RCC 7860 (cell line): ENCODE data around the gene PGBD5.

Source experiments
- DNase-seq: peaks from one replicate; pipeline ENCODE4 v3.0.0-alpha.2; 2015; ENCODE audit warnings: low spot score
- FAIRE-seq: peaks from 2 replicates; lab custom pipeline; 2012; peaks lifted over from hg19 to GRCh38; lab: Jason Lieb, UNC

The PGBD5 gene

DNA sequence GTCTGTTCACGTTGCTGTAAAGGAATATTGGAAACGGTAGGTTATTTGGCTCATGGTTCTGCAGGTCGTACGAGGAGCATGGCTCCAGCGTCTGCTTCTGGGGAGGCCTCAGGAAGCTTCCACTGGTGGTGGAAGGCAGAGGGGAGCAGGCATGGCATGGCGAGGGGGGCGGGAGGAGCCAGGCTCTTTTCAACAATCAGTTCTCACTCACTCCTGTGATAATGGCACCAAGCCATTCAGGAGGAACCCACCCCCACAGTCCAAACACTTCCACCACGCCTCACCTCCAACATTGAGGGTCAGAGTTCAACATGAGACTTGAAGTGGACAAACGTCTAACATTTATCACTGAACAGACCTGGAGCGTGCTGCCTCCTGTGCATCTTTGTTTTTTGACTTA is 141.2 kb downstream of the PGBD5 start:
- no peak for FAIRE-seq
- no peak for DNase-seq

DNA sequence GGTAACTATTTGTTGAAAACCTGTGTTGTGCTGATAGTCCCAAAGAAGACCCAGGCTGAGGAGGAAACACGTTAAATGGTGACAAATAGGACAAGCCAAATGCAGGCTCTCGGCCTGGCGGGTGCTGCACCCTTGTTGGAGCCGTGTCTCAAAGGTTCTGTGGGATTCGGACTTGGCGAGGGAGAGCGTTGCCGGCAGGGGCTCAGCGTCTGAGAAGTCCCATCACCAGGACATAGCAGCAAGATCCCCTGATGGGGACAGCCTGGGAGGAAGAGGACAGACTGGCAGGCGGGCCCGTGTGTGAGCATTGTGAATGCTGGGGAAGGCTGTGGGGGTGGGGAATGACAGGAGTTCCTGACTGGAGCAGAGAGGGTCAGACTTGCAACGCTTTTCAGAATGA is 142.5 kb downstream of the PGBD5 start:
- no peak for FAIRE-seq
- DNase-seq = no peak

DNA sequence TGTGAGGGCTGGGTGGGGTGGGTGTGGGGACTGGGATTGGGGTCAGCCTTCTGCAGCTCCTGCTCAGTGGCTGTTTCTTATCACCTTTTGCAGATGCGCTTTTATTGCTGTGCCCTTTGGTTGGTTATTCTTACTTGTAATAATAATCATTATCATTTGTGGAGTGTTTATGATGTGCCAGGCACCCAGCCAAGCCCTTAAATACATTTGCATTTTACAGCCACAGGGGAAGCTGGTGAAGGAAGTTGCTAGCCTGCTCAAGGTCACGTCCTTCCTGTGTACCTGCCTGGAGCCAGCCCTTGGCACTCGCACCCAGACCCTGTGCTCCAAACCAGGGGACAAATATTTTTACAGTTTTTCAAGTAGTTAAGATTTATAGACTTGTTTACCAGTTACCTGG is 144.0 kb downstream of the PGBD5 start:
- no peak for FAIRE-seq
- DNase-seq = no peak

DNA sequence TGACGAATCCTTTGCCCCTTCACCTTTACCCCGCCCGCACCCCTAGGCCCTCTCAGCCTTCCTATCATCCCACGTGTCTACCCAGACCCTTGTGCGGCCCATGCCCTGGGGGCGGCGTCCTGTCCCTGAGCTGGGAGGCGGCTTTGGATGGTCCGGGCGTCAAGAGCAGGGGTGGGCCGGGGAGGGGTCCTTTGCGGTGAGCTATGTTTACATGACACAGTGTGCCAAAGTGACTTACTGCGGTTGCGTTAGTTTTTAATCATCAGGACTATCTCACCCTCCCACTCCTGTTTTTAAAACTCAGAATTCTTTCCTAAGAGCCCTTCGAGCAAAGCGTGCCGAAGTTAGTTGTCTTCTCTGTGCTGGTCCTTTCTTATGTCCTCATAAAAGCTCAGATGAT is 144.6 kb downstream of the PGBD5 start:
- FAIRE-seq (no peak), DNase-seq (no peak)

DNA sequence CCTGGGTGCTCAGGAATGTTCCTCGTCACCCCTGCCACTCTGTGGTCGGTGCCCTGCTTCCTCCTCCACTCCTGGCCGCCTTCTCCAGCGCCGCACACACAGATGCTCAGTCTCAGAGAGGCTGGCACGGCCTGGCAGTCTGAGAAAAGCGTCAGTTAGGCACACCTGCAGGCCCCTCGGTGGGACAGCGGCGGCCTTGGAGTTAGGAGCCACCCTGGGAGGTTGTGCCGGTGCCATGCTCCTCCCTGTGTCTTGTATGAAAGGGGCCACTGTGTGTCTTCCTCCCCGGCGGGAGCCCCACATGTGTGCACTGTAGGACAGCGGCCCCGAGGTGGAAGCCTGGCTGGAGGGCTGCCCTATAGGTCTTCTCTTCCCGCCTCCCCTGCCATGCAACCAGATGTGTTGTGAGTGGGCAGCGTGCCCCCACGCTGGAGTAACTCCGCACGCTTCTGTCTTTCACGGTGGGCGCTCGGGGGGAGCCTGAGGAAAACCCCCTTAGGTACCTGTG is 145.2 kb downstream of the PGBD5 start:
- DNase-seq (no peak), FAIRE-seq (no peak)

DNA sequence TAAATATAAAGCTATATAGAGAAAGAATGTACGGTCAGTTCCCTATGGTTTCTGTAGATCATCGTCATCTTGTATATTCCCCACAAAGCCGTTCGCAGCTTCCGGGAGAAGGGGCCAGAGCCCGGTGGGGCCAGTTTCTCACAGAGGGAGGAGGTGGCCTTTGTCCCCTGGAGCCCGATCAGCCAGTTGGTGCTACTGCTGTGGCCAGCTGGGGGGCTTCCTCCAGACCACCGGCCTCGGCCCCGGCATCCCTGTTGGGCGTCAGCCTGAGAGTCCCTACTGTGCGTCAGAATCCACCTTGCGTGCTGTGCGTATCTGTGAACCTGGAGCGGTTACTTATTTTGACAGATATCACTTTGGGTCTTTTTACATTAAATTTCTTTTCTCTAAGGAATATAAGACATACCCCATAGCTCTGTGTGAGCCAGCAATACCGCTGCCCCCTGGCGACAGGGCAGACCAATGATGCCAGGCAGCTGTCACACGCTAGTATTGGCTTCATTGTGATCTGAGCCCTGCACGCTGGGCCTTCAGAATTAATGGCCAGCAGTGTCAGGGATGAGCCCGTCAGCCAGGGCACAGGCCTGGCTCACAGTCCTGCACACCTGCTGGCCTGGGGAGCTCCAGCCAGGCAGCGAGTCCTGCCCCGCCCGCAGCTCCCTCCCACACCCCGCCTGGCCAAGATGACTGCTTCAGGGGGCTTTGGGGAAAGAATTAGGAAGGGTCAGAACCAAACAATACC is 145.9 kb downstream of the PGBD5 start:
- no peak for FAIRE-seq

DNA sequence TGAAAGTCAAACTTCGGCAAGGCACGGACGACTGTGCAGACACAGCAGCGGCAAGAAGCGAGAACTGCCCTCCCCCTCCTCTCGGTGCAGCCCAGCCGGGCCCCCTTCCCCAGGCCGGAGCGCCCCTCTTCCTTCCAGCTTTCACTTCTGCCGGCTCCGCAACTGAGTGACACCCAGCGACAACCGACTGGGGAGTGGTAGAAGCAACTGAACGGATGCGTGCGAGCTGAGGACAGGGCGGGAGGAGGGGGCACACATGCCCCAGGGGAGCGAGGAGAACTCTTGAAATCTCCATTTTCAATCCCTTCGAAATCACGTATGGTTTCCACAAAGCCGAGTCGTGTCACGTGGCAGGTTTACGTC is 146.6 kb downstream of the PGBD5 start:
- FAIRE-seq (no peak), DNase-seq (no peak)

More for the DNA sequence above, 145.9 kb downstream of the PGBD5 start:
- no peak for DNase-seq

DNA sequence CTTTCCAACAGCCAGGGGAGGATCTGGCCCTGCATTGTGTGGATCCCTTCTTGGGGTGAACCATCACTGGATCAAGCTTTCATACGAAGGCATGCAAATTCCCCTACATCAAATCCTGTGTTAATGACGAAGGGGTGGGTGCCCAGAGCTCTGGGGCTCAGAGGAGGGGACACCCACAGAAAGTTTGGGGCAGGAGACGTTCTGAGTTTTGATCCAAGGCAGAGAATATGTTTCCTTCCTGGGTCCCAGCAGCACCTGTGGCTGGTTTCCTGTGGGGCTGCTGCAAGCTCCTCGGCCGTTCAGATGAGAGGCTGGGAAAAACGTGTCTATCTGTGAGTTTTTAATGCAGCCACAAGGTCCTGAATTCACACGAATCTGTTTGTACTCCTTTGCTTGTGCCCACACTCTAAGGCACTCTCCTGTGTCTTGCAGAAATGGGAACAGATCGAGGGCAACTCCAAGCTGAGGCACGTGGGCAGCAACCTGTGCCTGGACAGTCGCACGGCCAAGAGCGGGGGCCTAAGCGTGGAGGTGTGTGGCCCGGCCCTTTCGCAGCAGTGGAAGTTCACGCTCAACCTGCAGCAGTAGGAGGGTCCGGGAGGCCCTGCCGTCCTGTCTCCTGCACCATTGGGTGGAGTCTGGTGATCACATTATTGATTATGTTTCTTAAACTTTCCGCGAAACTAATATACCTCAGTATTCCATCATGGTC is 147.1 kb downstream of the PGBD5 start:
- no peak for FAIRE-seq
- DNase-seq = no peak

DNA sequence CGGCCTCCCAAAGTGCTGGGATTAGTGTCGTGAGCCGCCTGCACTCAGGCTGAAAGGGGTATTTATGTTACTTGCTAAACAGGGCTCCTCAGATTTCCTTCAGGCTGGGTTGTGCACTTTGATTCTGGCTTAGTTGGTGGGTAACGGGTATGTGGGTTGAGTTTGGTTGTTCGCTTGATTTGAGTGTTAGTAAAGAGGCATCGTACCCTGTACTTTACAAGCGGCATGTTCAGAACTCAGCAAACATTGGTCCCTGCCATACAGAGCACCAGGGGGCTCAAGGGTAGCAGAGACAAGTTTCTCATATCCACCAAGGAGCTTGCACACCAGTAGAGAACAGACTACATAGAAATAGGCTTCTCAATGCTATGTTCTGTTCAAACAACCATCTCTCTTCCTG is 147.8 kb downstream of the PGBD5 start:
- FAIRE-seq (no peak), DNase-seq (no peak)

DNA sequence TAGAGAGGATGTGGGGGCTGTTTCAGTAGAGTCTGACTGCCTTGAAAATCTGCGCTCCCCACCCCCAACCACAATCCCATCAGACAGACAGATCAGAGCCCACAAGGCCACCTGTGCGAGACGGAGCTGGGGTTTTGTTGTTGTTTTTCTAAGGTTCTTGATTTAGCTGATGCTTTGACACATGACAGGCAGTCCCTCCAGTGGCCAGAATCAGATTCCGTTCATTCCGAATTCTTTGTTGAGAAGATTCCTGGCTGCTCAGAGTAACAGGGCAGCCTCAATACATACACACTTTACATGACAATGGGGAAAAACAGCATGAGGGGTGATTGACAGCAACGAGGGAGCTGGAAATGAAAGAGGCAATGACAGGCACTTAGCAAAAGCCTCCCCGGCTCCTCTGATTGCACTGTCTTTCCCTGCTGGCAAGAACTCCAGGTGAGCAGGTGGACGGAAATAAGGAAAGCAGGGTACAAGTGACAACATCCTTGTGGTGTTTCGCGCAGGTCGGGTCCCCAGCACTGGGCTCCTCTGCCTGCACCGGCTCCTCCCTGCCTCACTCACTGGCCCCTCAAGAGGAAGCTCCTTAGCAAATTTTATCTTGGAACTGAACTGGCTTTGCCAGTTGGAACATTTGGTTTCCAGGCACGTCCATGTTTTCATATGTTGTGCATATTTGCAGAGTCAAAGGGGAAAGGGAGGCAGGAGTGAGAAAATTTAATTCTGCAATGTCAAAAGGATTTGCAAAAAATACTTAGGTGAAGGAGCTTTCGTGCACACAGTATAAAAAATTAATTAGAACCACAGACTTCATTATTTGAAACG is 148.7 kb downstream of the PGBD5 start:
- DNase-seq = no peak
- no peak for FAIRE-seq

DNA sequence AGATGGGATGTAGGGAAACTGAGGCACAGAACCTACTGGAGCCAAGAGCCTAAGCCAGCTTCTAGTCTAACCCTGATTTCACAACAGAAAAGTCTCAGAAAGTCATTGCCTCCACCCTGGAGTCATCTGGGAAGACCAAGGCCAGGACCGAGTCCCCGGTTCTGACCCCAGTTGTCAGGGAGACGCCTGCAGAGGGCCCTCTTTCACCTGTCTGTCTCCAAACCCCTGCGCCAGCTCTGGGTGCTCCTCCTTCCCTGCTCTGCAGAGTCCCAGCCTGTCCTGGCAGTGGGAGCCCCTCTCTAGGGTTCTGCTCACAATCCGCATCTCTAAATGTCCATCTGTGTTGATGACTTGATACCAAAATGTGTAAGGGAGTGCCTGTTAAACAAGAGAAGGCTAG is 149.7 kb downstream of the PGBD5 start:
- DNase-seq (no peak), FAIRE-seq (no peak)

DNA sequence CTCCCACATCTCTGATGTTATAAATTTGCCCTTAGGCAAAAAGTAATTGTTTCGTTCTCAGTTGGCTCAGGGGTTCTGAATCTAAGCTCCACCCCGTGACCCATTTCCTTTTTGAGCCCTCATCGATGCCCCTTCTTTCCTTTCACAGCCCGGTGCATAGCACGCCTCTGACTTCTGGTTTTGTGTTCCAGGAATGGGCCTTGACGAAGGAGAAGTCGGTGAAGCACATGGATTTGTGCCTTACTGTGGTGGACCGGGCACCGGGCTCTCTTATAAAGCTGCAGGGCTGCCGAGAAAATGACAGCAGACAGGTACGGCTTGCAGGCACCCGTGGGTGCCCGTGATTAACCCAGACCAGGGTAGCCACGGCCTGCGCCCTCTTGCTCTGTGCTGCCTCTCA is 151.9 kb downstream of the PGBD5 start:
- FAIRE-seq (no peak), DNase-seq (no peak)

DNA sequence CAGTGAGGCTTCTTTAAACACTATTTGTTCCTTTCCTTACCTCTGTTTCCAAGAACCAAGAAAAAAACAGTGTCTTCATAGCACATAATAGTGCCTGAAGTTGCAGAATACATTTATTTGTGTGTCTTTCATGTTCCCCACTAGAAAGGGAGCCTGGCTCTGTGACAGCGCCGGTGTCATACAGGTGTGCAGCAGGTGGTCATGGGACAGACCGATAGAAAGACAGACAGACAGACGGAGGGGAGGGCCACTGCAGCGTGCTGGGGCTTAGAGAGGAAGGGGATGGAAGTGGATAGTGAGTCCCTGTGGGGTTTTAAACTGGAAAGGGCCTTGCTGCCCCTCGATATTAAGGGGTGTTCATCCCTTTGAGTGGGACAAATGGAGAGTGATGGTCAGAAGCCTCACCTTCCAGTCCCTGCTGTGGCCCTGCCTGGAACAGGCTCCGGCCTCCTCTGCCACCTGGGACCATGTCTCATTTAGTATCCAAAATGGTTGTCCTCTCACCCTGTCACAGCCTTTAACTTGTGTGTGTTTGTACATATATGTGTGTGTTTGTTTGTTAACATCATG is 152.9 kb downstream of the PGBD5 start:
- FAIRE-seq = no peak
- DNase-seq = no peak

DNA sequence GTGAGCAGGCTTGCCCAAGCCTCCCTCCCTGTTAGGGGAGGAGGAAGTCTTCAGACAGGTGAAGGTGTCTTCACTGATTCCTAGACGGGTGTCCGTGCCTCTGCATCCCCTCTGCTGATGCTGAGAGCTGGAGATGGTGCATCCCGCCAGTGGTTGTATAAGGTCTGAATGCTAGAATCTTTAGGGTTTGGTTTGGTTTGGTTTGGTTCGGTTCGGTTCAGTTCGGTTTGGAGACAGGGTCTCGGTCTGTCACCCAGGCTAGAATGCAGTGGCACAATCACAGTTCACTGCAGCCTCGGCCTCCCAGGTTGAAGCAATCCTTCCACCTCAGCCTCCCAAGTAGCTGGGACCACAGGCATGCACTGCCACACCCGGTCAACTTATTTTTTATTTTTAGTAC is 153.6 kb downstream of the PGBD5 start:
- no peak for DNase-seq

DNA sequence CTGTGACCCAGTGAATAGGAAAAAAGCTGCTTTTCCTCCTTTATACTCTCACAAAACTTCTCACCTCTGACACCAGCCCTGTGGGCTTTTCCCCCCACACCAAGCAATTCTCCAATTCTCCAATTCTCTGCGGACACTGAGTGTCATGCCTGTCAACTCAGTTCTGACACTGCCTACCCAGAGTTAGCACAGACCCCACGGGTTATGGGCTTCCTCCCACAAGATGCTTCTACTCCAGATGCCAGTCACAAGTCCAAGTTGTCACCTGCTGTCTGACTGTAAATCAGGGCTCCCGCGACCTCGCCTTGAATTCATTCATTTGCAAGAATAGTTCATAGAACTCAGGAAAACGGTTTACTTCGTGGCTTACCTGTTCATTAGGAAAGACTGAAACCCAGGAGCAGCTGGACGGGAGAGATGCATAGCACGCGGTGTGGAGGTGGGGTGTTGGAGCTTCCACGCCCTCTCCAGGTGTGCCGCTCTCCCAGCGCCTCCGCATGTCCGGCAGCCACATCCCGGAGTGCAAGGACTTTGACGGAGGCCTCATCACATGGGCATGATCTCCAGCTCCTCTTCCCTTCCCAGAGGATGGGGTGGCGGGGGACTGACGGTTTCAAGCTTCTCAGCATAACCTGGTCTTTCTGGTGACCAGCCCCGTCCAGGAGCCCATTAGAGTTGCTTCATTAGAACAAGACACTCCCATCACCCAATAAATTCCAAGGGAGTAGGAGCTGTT is 154.7 kb downstream of the PGBD5 start:
- no peak for FAIRE-seq

More for the DNA sequence above, 153.6 kb downstream of the PGBD5 start:
- FAIRE-seq = no peak

DNA sequence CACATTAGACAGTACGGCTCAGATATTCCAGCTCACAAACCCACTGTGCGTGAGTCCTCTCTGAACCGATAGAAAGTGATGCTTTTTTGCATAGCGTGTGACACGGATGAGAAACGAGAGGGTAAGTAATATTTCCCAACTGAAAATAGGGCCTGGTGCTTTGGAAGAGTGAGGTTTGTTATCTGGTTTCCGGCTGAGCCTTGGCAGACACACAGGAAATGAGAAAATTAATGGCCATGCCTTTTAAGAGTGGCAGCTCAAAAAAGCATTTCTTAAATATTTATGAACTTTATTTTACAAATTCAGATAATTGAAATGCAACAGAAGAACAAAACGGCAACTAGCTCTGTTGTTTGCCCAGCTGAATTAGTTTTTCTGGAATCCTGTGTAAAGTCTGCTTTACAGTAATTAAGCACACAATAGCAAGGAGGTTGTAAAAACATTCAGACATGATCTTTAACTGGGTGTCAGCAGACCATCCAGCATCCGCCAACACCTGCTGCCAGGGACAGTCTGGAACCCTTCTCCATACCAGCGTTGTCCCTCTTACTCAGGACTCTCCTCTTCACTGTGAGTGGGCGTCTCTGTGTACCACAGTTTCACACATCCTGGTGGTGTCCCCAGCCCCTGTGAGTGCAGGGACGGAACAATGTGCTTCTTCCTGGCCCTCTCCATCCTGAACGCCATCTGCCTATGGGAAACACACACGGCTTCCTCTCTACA is 155.4 kb downstream of the PGBD5 start:
- no peak for DNase-seq
- FAIRE-seq = no peak

More for the DNA sequence above, 154.7 kb downstream of the PGBD5 start:
- DNase-seq = no peak

DNA sequence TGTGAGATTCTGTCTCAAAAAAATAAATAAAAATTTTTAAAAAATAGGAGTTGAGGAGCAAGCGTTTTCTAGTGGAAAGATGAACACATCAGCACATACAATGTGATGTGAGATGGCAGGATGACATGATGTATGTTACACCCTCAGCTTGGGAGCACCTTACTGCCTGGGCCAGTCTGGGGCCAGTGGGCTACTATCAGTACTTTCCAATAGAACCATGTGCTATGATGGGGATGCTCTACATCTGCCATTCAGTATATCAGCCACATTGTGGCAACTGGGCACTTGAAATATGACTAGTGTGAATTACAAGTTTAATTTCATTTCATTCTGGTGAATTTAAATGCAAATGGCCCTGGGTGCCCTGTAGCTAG is 156.0 kb downstream of the PGBD5 start:
- DNase-seq (no peak), FAIRE-seq (no peak)

DNA sequence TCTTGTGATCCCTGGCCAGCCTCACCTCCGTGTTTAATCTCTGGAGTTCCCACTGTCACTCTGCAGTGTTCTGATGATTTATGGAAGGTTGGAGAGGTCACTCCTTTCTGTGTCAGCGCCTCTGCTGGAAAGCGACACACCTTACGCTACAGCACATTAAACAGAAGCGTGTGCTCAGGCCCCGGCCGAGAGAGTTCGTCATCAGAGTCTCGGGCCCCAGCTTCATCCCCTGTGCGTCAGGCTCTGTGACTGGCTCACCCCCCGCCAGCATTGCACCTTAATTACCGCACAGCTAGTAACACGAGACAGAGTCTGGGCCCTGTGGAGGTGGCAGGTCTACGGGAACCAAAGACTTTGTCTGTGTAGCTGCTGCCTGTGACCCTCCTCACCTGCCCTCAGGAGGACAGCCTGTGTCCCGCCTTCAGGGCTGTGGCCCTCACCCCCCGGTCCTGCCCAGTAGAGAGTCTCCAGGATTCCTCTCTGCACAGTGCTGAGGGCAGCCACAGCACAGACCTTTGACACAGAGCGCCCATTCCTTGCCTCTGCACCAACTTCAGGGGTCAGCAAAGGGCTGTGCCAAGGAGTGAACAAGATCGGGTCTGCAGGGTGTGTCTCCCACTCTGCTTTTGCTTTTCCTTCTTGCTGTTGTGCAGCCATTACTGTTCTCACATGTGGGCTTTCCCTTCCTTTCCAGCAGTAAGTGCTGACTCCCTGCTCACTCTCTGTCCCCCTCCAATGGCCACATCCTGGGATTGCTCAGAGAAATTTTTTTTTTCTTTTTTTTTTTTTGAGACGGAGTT is 157.6 kb downstream of the PGBD5 start:
- FAIRE-seq = peak; percentile 30
- DNase-seq = peak; percentile 56
